Esophagus muscularis mucosa (tissue), 4 donors: Measurements from ENCODE around the gene SIPA1L3.

Experiments used
- EP300 ChIP-seq: sonication (generic); formaldehyde crosslinking; IDR thresholded peaks from one replicate; pipeline ENCODE4 v1.6.1; 2017; ENCODE audit warnings: antibody characterized with exemption
- POLR2A ChIP-seq: fragments of 450-650 bp; IDR thresholded peaks from one replicate; pipeline ENCODE4 v1.6.1; 2017; ENCODE audit warnings: antibody characterized with exemption, moderate library complexity, mild to moderate bottlenecking, low read depth
- TF ChIP-seq, protein P1 (sequence below), 3 experiments: fragments of 200-600 bp in 2 of 3; fragments of 450-650 bp in 1 of 3; sonication (generic) in 2 of 3; IDR thresholded peaks; one replicate each; pipeline ENCODE4 v1.5.1; 2017 to 2019; ENCODE audit warnings: antibody characterized with exemption in 3 of 3, mild to moderate bottlenecking in 2 of 3, moderate library complexity in 1 of 3

DNA sequence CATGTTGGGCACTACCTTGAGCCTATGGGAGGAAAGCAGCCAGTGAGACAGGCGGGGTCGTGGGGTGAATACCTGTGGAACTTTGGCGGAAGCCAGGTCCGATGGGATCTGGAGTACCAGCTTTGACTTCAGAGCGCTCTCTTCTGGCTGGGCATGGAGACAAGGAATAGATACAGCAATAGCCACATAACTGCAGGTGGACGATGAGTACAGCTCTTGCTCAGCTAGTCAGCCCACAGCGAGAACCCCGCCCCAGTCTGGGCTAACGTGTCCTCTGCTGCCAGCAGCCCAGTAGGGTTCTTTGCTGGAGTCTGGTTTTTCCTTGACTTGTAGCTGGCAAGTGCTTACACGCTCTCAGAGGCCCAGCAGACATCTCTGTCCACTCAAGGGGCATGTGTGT, 83.4 kb downstream of the SIPA1L3 start:
- TF ChIP-seq, protein P1, sequence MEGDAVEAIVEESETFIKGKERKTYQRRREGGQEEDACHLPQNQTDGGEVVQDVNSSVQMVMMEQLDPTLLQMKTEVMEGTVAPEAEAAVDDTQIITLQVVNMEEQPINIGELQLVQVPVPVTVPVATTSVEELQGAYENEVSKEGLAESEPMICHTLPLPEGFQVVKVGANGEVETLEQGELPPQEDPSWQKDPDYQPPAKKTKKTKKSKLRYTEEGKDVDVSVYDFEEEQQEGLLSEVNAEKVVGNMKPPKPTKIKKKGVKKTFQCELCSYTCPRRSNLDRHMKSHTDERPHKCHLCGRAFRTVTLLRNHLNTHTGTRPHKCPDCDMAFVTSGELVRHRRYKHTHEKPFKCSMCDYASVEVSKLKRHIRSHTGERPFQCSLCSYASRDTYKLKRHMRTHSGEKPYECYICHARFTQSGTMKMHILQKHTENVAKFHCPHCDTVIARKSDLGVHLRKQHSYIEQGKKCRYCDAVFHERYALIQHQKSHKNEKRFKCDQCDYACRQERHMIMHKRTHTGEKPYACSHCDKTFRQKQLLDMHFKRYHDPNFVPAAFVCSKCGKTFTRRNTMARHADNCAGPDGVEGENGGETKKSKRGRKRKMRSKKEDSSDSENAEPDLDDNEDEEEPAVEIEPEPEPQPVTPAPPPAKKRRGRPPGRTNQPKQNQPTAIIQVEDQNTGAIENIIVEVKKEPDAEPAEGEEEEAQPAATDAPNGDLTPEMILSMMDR (IDR thresholded peaks at IDR 0.05) = no peak
- TF ChIP-seq EP300 (no peak), POLR2A (no peak)
